ENCODE results near the gene PERCC1.

DNA sequence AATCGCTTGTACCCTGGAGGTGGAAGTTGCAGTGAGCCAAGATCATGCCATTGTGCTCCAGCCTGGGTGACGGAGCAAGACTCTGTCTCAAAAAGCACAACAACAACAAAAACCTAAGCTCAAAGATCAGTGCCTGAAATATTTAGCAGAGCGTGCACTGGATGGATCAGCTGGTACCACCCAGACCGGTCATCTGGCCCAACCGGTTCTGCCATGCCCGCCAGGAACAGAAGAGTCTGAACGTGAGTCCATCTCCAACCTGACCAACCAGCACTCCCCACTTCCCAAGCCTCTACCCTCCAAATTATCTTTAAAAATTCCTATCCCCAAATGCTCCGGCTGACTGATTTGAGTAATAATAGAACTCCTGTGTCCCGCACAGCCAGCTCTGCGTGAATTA, 8.8 kb upstream of the PERCC1 start:
- TF ChIP-seq POLR2A (IDR thresholded peaks at IDR 0.05): no peak
- TF ChIP-seq POLR2AphosphoS5 (IDR thresholded peaks at IDR 0.05): no peak

All from suprapubic skin (tissue), 4 donors.